ENCODE data around the gene IRS1.

- TF ChIP-seq CTCF (IDR thresholded peaks at IDR 0.05) (no peak), POLR2AphosphoS5 (IDR thresholded peaks at IDR 0.05) (no peak)
Measured at GRCh38 chr2:226717719-226718118, 81.9 kb downstream of the IRS1 start.
